Hematopoietic multipotent progenitor cell (in vitro differentiated cells): ENCODE measurements around the gene TMEM108. TPM values are rescaled to one million over a fixed set of nuclear protein-coding genes. Genes with fewer than 3 reads are reported as not detected.

ENCODE experiments used
- DNase-seq, 3 donors: peaks; one replicate each; pipeline ENCODE4 v3.0.0-alpha.2; 2011 to 2015; ENCODE audit warnings: low read depth in 2 of 3, low spot score in 2 of 3
- total RNA-seq: library from RNA; depleted of rRNA; stranded (reverse); fragments of >200 nt; gene quantifications from one replicate; pipeline ENCODE4 v1.2.3, GENCODE V29; 2012

TMEM108 gene
- total RNA-seq, 1 donor: under 0.01 TPM

DNA sequence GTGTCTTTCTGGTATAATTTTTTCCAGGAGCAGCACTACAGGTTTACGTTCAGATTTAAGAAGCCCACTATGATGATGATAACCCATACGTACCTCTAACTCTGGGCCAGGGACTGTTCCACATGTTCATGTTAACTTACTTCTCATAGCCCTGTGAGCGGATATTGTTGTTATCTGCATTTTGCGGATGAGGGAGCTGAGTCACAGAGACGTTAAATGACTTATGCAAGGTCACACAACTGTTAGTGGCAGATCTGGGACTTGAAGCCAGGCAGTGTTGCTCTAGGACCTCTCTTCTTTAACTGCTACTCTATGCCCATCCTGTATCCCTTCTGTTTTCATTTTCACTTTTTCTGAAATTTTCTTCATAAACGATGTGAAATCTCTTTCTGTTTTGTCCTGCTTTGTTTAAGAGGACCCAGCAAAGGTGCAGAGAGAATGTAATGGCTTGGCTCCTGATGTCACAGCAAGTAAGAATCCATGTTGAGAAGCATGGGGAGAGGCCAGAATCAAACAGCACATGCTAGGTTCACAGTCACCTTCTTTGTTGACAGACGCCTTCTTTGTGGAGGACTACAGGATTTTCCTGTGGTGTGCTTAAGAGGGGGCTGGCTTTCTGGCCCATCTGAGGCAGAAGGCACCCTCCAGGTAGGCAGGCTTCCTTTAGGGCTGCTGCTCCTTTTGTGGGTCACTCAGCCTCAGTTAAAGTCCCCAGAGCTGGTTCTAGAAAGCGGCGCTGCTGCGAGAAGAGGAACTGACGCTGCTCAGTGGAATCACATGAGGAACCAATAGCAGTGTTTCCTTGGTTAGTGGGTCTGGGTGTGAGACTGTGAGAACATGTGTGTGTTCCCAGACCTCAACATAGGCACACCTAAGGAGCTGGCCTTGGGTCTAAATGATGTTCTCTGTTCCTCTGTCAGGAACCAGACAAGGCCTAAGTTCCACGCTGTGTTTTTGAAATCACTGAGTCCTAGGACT is 121.6 kb downstream of the TMEM108 start:
- peak in 1 of 3 donors; percentile 2 for DNase-seq

DNA sequence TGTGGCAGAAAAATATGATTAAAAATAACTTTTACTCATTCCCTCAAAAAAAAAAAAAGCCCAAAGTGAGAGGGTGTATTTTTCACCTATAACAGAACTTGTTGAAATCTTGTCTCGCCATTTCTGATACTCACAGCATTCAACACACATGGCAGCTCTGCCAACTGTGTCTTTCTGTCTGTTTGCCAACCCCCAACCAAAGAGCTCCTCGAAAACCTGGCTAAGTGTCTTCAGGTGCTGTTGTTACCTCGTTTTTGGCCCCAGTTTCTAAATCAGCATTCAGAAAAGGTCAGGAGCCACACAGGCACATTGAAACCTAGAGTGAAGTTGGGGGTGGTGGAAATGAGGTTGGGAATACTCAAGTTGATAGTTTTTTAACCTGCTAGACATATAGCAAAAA is 123.5 kb downstream of the TMEM108 start:
- DNase-seq: no peak

DNA sequence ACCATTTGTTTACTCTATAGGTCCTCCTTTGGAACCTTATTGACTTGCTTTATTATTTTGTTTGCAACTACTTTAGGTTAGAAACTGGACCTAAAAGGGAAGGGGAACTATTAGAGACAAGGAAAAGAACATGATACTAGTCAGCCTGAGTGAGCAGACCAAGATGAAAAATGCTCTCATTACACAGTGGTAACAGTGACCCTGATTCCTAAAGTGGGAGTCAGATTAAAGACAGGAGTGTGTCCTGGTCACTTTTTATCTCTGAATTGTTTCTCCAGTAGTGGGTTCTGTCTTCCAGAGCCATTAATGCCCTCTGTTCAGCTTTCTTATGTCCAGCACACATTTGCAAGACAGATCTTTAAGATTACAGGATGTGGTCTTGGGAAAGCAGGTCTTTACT is 124.1 kb downstream of the TMEM108 start:
- no peak for DNase-seq

- no peak for DNase-seq
Measured at GRCh38 chr3:133162670-133163305, 124.6 kb downstream of the TMEM108 start.

DNA sequence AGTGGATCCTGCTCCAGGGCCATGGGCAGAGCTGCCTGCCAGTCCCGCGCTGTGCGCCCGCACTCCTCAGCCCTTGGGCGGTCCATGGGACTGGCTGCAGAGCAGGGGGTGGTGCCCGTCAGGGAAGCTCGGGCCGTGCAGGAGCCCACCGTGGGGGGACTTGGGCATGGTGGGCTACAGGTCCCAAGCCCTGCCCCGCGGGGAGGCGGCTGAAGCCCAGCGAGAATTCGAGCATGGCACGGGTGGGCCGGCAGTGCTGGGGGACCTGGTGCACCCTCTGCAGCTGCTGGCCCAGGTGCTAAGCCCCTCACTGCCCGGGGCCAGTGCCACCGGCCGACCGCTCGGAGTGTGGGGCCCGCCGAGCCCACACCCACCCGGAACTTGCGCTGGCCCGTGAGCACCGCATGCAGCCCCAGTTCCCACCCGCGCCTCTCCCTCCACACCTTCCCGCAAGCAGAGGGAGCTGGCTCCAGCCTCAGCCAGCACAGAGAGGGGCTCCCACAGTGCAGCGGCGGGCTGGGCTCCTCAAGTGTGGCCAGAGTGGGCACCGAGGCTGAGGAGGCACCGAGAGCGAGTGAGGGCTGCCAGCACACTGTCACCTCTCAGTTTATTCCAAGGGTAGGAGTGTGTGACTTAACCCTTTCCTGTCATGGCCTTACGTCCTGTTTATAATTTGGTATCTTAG is 129.3 kb downstream of the TMEM108 start:
- no peak for DNase-seq

DNA sequence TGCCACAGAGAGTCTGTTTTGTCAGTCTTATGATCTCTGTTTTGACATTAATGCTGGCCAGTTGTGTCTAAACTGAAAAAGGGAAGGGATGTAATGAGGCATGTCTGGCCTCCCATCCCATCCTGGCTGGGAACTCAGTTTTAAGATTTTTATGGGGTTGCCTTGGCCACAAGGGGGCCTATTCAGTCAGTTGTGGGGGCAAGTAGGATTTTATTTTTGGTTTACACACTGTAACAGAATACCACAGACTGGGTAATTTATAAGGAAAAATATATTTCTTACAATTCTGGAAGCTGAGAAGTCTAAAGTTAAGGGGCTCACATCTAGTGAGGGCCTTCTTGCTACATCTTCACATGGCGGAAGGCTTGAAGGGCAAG is 129.8 kb downstream of the TMEM108 start:
- no peak for DNase-seq

DNA sequence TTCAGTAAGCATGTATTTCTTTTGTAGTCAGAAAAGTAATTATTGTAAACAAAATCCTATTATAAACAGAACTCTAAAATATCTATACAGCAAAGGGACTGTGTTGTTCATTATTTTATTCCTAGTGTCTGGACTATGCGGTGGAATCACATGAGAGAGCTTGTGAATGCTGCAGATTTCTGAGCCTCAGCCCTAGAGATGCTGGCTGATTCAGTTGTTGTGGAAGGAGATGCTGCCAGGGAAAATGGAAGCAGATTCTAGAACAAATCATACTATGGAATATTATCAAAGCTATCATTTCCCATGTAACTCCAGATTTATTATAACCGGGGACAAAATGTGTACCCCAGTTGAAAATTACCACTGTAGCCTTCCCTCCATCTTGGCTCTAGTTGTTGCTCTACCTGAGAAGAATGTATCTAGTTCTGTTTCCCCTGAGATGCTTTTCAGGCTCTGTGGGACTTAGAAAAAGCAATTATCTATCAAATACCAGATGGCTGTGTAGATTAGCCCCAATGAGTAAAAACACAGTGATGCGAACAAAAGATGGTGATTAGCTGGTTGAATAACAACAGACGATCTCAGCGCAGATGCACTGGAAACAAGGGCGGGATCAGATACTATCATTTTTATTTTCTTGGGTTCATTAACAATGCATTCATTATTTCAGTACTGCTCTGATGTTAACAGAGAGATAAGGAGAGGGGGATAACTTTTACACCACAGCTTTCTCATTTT is 131.3 kb downstream of the TMEM108 start:
- no peak for DNase-seq

DNA sequence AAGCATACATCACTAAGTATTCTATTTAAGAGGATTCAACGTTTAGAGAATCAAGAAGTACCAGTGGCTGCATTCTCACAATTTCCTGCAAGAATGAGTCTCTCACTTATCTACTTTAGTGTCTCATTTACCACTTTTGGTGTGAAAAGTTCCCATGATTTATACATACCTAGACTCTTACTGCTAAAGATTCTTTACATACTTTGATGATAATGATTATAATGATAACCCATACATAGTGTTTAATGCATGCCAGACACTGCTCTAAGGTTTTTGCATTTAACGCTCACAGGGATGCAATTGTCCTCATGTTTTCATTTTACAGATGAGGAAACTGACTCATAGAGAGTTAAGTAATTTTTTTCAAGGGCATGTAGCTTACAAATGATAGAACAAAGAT is 133.6 kb downstream of the TMEM108 start:
- no peak for DNase-seq

GRCh38 chr3:133181392-133182150 is 143.4 kb downstream of the TMEM108 start:
- no peak for DNase-seq

- DNase-seq: no peak
Measured at GRCh38 chr3:133187870-133188379, 149.7 kb downstream of the TMEM108 start.

DNA sequence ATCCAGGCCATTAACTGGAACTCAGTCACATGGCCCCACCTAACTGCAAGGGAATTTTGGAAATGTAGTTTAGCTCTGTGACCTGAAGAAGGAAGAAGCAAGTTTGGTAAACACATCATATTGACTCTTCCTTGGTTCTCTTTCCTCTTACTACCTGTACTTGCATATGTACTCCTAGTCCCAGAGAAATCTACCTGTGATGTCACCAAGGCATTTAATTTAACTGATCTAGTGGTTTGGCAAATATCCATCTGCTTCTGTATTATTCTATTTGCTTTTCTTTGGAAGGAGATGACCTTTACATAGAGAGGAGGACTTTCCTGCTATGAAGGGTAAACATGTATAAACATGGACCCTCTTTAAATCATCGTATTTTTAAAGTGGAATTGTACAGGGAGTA is 150.8 kb downstream of the TMEM108 start:
- DNase-seq: no peak

GRCh38 chr3:133189893-133190292 is 151.7 kb downstream of the TMEM108 start:
- DNase-seq: no peak

DNA sequence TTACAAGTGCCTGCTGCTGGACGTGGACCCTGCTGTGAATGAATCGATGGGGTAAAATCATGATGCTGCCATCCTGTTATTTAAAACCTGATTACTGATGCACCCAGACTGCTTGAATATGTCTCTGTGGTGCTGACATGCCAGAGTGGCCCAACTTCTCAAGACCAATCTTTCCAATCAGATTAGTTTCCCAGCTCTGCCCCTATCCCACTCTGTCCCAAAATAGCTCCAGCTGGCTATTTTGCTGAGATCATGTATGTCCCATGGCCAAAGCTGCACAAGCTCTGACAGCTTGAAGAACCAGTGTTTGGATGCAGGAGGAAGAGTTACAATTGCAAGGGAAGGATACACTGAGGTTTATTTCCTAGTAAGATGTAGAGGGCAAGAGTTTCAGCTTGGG is 153.6 kb downstream of the TMEM108 start:
- no peak for DNase-seq

DNA sequence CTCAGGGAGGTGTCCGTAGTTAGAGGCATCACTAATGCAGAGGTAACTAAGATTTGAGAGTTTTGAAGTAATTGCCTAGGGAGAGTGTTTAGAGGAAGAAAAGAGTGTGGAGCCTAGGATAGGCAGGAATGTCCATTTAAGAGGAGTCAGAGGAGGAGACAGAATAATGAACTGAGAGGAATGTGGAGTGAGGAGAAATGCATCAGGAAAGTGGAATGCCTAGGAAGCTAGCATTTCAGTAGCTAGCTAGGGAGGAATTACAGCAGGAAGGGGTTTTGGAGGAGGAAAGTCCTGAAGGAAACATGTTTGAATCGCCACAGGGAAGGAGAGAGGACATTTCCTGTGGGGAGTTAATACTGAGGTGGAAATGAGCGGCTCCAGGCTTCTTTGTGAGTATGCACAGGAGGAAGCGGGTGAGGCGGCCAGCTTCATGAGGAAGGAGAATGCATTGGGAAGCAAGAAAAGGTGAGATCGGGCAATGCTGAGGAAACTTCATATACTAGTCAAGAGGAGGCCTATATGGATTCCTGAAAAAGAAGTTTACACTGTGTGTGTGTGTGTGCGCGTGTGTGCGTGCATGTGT is 154.3 kb downstream of the TMEM108 start:
- no peak for DNase-seq

- no peak for DNase-seq
Measured at GRCh38 chr3:133192967-133193366, 154.8 kb downstream of the TMEM108 start.

DNA sequence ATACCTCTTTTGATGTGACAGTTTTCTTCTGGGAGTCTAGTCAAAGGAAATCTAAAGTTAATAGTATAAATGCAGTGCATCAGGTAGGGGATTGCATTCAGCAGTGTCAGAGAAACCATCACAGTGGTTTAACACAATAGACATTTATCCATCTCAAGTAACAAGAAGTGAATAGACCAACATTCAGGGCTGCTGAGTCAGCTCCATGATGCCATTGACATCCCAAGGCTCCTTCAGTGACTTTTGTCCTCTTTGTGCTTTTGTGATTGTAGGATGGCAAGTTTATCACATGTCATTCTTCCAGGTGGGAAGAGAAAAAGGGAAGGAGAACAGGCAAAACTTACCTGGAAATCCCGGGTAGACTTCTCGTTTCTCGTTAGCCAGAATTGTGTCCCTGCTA is 158.3 kb downstream of the TMEM108 start:
- no peak for DNase-seq

DNA sequence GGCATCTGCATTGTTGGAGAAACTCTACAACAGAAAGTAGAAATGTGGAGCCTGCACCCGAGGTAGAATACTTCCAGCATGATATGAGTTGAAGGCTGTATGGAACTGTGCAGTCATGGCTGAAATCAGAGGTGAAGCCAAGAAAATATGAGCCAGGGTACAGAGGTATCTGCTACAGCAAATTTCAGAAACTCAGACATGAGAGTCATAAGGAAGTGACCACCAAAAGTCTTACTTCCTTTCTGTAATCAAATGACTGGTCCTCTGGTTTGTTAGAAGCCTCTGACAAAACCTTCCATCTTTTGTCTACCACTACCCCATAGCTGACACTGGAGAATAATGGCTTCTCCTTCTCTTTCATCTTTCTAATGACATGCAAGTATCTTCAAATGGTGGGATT is 159.4 kb downstream of the TMEM108 start:
- no peak for DNase-seq

- no peak for DNase-seq
Measured at GRCh38 chr3:133206921-133207320, 168.7 kb downstream of the TMEM108 start.

GRCh38 chr3:133208184-133208583 is 170.0 kb downstream of the TMEM108 start:
- no peak for DNase-seq
